PC-9 (cell line): Measurements from ENCODE around the gene BBS9.

ENCODE experiments used
- EZH2 ChIP-seq: fragments of 200-600 bp; sonication (generic); IDR thresholded peaks from 2 replicates; pipeline ENCODE4 v1.8.0; 2017; ENCODE audit warnings: antibody characterized with exemption, low read depth
- TF ChIP-seq, protein P1 (sequence below): fragments of 200-600 bp; sonication (generic); conservative IDR thresholded peaks from 2 replicates; pipeline ENCODE4 v1.6.1; 2017; ENCODE audit warnings: mixed run types, antibody characterized with exemption, mild to moderate bottlenecking, moderate library complexity

DNA sequence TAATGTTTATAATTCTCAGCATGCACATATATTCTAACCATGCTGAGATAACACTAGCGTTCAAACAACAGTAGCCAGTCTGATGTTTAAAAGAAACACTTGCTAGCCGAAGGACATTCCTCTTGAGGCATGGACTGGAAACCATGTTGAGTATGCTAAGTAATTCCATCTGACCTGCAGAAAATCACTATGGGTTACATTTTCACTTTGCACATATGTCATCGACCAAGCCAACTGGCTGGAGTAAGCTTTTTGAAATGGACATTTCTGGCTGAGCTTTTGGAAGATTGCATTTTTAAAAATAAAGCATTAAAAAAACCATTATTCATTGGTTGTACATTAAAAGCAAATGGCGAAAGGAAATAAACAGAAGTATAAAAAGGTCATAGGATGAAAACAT is 88.2 kb downstream of the BBS9 start:
- TF ChIP-seq, protein P1, sequence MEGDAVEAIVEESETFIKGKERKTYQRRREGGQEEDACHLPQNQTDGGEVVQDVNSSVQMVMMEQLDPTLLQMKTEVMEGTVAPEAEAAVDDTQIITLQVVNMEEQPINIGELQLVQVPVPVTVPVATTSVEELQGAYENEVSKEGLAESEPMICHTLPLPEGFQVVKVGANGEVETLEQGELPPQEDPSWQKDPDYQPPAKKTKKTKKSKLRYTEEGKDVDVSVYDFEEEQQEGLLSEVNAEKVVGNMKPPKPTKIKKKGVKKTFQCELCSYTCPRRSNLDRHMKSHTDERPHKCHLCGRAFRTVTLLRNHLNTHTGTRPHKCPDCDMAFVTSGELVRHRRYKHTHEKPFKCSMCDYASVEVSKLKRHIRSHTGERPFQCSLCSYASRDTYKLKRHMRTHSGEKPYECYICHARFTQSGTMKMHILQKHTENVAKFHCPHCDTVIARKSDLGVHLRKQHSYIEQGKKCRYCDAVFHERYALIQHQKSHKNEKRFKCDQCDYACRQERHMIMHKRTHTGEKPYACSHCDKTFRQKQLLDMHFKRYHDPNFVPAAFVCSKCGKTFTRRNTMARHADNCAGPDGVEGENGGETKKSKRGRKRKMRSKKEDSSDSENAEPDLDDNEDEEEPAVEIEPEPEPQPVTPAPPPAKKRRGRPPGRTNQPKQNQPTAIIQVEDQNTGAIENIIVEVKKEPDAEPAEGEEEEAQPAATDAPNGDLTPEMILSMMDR = no peak
- TF ChIP-seq EZH2 = no peak
